ENCODE data around the gene ESYT3.

DNA sequence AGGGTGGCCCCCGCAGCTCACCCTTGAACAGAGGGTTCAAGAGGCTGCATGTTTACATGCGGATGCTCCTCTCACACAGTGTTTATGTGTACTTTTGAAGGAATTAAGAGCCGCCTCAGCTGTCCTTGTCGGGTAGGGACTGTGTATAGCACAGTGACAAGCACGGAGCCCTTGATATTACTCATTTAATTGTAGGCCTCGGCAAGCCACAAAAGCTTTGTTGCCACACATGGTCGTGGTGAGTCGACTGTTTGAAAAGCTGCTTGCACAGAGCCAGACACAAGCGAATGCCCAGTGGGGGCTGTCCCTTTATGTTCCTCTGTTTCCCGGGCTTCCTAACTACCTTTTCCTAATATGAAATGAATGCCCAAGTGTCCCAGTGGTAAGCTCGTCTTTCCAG lies 4.5 kb downstream of the ESYT3 start:
- TF ChIP-seq, protein P1, sequence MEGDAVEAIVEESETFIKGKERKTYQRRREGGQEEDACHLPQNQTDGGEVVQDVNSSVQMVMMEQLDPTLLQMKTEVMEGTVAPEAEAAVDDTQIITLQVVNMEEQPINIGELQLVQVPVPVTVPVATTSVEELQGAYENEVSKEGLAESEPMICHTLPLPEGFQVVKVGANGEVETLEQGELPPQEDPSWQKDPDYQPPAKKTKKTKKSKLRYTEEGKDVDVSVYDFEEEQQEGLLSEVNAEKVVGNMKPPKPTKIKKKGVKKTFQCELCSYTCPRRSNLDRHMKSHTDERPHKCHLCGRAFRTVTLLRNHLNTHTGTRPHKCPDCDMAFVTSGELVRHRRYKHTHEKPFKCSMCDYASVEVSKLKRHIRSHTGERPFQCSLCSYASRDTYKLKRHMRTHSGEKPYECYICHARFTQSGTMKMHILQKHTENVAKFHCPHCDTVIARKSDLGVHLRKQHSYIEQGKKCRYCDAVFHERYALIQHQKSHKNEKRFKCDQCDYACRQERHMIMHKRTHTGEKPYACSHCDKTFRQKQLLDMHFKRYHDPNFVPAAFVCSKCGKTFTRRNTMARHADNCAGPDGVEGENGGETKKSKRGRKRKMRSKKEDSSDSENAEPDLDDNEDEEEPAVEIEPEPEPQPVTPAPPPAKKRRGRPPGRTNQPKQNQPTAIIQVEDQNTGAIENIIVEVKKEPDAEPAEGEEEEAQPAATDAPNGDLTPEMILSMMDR (conservative IDR thresholded peaks at IDR 0.05; ENCODE audit: low read depth in 2 of 2): no peak
- TF ChIP-seq EZH2 (IDR thresholded peaks at IDR 0.05; ENCODE audit: low read depth, unreplicated experiment) (no peak), POLR2AphosphoS5 (IDR thresholded peaks at IDR 0.05; ENCODE audit: low read depth) (no peak), CREB1 (CRISPR knock-in tag; IDR thresholded peaks at IDR 0.05; ENCODE audit: low read depth) (no peak), EZH2phosphoT487 (IDR thresholded peaks at IDR 0.05; ENCODE audit: unreplicated experiment) (no peak), NANOG (IDR thresholded peaks at IDR 0.05; ENCODE audit: borderline replicate concordance) (no peak), JUNB (IDR thresholded peaks at IDR 0.05; ENCODE audit: unreplicated experiment) (no peak), STAT1 (IDR thresholded peaks at IDR 0.05; ENCODE audit: unreplicated experiment) (no peak), ZNF114 (CRISPR knock-in tag; IDR thresholded peaks at IDR 0.05) (no peak), ZNF331 (CRISPR knock-in tag; IDR thresholded peaks at IDR 0.05; ENCODE audit: low read depth) (no peak)
- TF ChIP-seq, protein P2, sequence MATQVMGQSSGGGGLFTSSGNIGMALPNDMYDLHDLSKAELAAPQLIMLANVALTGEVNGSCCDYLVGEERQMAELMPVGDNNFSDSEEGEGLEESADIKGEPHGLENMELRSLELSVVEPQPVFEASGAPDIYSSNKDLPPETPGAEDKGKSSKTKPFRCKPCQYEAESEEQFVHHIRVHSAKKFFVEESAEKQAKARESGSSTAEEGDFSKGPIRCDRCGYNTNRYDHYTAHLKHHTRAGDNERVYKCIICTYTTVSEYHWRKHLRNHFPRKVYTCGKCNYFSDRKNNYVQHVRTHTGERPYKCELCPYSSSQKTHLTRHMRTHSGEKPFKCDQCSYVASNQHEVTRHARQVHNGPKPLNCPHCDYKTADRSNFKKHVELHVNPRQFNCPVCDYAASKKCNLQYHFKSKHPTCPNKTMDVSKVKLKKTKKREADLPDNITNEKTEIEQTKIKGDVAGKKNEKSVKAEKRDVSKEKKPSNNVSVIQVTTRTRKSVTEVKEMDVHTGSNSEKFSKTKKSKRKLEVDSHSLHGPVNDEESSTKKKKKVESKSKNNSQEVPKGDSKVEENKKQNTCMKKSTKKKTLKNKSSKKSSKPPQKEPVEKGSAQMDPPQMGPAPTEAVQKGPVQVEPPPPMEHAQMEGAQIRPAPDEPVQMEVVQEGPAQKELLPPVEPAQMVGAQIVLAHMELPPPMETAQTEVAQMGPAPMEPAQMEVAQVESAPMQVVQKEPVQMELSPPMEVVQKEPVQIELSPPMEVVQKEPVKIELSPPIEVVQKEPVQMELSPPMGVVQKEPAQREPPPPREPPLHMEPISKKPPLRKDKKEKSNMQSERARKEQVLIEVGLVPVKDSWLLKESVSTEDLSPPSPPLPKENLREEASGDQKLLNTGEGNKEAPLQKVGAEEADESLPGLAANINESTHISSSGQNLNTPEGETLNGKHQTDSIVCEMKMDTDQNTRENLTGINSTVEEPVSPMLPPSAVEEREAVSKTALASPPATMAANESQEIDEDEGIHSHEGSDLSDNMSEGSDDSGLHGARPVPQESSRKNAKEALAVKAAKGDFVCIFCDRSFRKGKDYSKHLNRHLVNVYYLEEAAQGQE (IDR thresholded peaks at IDR 0.05; ENCODE audit: unreplicated experiment): no peak
- TF ChIP-seq, protein P3, sequence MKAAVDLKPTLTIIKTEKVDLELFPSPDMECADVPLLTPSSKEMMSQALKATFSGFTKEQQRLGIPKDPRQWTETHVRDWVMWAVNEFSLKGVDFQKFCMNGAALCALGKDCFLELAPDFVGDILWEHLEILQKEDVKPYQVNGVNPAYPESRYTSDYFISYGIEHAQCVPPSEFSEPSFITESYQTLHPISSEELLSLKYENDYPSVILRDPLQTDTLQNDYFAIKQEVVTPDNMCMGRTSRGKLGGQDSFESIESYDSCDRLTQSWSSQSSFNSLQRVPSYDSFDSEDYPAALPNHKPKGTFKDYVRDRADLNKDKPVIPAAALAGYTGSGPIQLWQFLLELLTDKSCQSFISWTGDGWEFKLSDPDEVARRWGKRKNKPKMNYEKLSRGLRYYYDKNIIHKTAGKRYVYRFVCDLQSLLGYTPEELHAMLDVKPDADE (IDR thresholded peaks at IDR 0.05): no peak
- TF ChIP-seq, protein P4, sequence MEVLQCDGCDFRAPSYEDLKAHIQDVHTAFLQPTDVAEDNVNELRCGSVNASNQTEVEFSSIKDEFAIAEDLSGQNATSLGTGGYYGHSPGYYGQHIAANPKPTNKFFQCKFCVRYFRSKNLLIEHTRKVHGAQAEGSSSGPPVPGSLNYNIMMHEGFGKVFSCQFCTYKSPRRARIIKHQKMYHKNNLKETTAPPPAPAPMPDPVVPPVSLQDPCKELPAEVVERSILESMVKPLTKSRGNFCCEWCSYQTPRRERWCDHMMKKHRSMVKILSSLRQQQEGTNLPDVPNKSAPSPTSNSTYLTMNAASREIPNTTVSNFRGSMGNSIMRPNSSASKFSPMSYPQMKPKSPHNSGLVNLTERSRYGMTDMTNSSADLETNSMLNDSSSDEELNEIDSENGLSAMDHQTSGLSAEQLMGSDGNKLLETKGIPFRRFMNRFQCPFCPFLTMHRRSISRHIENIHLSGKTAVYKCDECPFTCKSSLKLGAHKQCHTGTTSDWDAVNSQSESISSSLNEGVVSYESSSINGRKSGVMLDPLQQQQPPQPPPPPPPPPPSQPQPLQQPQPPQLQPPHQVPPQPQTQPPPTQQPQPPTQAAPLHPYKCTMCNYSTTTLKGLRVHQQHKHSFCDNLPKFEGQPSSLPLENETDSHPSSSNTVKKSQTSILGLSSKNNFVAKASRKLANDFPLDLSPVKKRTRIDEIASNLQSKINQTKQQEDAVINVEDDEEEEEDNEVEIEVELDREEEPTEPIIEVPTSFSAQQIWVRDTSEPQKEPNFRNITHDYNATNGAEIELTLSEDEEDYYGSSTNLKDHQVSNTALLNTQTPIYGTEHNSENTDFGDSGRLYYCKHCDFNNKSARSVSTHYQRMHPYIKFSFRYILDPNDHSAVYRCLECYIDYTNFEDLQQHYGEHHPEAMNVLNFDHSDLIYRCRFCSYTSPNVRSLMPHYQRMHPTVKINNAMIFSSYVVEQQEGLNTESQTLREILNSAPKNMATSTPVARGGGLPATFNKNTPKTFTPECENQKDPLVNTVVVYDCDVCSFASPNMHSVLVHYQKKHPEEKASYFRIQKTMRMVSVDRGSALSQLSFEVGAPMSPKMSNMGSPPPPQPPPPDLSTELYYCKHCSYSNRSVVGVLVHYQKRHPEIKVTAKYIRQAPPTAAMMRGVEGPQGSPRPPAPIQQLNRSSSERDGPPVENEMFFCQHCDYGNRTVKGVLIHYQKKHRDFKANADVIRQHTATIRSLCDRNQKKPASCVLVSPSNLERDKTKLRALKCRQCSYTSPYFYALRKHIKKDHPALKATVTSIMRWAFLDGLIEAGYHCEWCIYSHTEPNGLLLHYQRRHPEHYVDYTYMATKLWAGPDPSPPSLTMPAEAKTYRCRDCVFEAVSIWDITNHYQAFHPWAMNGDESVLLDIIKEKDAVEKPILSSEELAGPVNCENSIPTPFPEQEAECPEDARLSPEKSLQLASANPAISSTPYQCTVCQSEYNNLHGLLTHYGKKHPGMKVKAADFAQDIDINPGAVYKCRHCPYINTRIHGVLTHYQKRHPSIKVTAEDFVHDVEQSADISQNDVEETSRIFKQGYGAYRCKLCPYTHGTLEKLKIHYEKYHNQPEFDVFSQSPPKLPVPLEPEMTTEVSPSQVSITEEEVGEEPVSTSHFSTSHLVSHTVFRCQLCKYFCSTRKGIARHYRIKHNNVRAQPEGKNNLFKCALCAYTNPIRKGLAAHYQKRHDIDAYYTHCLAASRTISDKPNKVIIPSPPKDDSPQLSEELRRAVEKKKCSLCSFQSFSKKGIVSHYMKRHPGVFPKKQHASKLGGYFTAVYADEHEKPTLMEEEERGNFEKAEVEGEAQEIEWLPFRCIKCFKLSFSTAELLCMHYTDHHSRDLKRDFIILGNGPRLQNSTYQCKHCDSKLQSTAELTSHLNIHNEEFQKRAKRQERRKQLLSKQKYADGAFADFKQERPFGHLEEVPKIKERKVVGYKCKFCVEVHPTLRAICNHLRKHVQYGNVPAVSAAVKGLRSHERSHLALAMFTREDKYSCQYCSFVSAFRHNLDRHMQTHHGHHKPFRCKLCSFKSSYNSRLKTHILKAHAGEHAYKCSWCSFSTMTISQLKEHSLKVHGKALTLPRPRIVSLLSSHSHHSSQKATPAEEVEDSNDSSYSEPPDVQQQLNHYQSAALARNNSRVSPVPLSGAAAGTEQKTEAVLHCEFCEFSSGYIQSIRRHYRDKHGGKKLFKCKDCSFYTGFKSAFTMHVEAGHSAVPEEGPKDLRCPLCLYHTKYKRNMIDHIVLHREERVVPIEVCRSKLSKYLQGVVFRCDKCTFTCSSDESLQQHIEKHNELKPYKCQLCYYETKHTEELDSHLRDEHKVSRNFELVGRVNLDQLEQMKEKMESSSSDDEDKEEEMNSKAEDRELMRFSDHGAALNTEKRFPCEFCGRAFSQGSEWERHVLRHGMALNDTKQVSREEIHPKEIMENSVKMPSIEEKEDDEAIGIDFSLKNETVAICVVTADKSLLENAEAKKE (CRISPR knock-in tag; IDR thresholded peaks at IDR 0.05): no peak
